OCI-LY1 (cell line): ENCODE measurements around the gene CACNA1C.
"Not testable (repeated sequence)": the region's sequence is repeated elsewhere in the genome, so short reads cannot be mapped to it uniquely, and the experiment has no call there.

Source experiments
- EZH2 ChIP-seq: fragments of 200-600 bp; sonication (generic), shearing (Covaris generic); IDR thresholded peaks from 2 replicates; pipeline ENCODE4 v1.8.0; 2017; ENCODE audit warnings: borderline replicate concordance, mixed run types, mild to moderate bottlenecking, antibody characterized with exemption, low read length, moderate library complexity, mixed read lengths
- TF ChIP-seq, protein P1 (sequence below): fragments of 200-600 bp; sonication (generic), shearing (Covaris generic); IDR thresholded peaks from 2 replicates; pipeline ENCODE4 v1.5.1; 2017; ENCODE audit warnings: mild to moderate bottlenecking, antibody characterized with exemption, low read length, moderate library complexity, mixed read lengths

- TF ChIP-seq, protein P1, sequence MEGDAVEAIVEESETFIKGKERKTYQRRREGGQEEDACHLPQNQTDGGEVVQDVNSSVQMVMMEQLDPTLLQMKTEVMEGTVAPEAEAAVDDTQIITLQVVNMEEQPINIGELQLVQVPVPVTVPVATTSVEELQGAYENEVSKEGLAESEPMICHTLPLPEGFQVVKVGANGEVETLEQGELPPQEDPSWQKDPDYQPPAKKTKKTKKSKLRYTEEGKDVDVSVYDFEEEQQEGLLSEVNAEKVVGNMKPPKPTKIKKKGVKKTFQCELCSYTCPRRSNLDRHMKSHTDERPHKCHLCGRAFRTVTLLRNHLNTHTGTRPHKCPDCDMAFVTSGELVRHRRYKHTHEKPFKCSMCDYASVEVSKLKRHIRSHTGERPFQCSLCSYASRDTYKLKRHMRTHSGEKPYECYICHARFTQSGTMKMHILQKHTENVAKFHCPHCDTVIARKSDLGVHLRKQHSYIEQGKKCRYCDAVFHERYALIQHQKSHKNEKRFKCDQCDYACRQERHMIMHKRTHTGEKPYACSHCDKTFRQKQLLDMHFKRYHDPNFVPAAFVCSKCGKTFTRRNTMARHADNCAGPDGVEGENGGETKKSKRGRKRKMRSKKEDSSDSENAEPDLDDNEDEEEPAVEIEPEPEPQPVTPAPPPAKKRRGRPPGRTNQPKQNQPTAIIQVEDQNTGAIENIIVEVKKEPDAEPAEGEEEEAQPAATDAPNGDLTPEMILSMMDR, result not testable (repeated sequence)
- TF ChIP-seq EZH2, result not testable (repeated sequence)
These were observed 49.9 kb downstream of the CACNA1C start for GRCh38 chr12:2102736-2103135.
